ENCODE results near the gene KLF5. TPM values are rescaled to one million over a fixed set of nuclear protein-coding genes. Genes with fewer than 3 reads are reported as not detected.
A peak's percentile ranks its signal among the peaks of the same experiment; 100 is the strongest.

KLF5 gene
- 1 to 10 TPM; 1.6 to 2.3 TPM for total RNA-seq

GRCh38 chr13:73058736-73059459, at the start of gene KLF5:
TSS of gene KLF5 (plus strand) at chr13:73059005. CDS start at chr13:73059328, 323 bp downstream.
- peaks cover 44% of the 10 kb centered on the region for H3K27me3 Mint-ChIP-seq

GRCh38 chr13:73011751-73012150, 47.1 kb upstream of the KLF5 start:
- no peaks in the 10 kb centered on the region for H3K4me1 Mint-ChIP-seq
- H3K27ac Mint-ChIP-seq: no peak overlapping the region
- H3K9me3 Mint-ChIP-seq: peaks cover 3% of the 10 kb centered on the region
- ChIA-PET POLR2A (no interaction called here), CTCF (no interaction called here)
- no peaks in the 10 kb centered on the region for H3K27me3 Mint-ChIP-seq
- H3K36me3 Mint-ChIP-seq (ENCODE audit: low read depth): peaks cover 8% of the 10 kb centered on the region
- no peak overlapping the region for H3K4me3 Mint-ChIP-seq
- no peak for DNase-seq

More at GRCh38 chr13:73058736-73059459, at the start of gene KLF5:
- ChIA-PET CTCF (interaction anchor here (0.6 to 1.8 kb wide), 9 partner anchors 11 to 659 kb away, joined by 3 to 6 read pairs (median 3); no protein-coding TSS in a partner anchor), POLR2A (interaction anchor here (0.7 to 1.7 kb wide), 7 partner anchors 10 to 644 kb away, joined by 3 to 7 read pairs (median 3); no protein-coding TSS in a partner anchor)
- peak within 1 kb of the TSS; percentile 67 for H3K27ac Mint-ChIP-seq
- H3K9me3 Mint-ChIP-seq: no peaks in the 10 kb centered on the region
- DNase-seq: peak; percentile 97
- peaks cover 21% of the 10 kb centered on the region for H3K4me1 Mint-ChIP-seq
- H3K36me3 Mint-ChIP-seq (ENCODE audit: low read depth): peaks cover 2% of the 10 kb centered on the region
- peak within 1 kb of the TSS; percentile 79 for H3K4me3 Mint-ChIP-seq

GRCh38 chr13:73015805-73016204, 43.0 kb upstream of the KLF5 start:
- H3K27ac Mint-ChIP-seq: no peak overlapping the region
- no peak overlapping the region for H3K4me3 Mint-ChIP-seq
- no peak for DNase-seq
- H3K36me3 Mint-ChIP-seq (ENCODE audit: low read depth): peaks cover 6% of the 10 kb centered on the region
- no peaks in the 10 kb centered on the region for H3K4me1 Mint-ChIP-seq
- POLR2A ChIA-PET: no interaction called here
- CTCF ChIA-PET: no interaction called here
- H3K27me3 Mint-ChIP-seq: no peaks in the 10 kb centered on the region
- peaks cover 3% of the 10 kb centered on the region for H3K9me3 Mint-ChIP-seq

GRCh38 chr13:73018336-73018735, 40.5 kb upstream of the KLF5 start:
- H3K27ac Mint-ChIP-seq: no peak overlapping the region
- no peaks in the 10 kb centered on the region for H3K27me3 Mint-ChIP-seq
- CTCF ChIA-PET: no interaction called here
- peaks cover 6% of the 10 kb centered on the region for H3K36me3 Mint-ChIP-seq (ENCODE audit: low read depth)
- DNase-seq: no peak
- POLR2A ChIA-PET: no interaction called here
- no peak overlapping the region for H3K4me3 Mint-ChIP-seq
- H3K4me1 Mint-ChIP-seq: no peaks in the 10 kb centered on the region
- H3K9me3 Mint-ChIP-seq: no peaks in the 10 kb centered on the region

- POLR2A ChIA-PET: no interaction called here
- Mint-ChIP-seq H3K9me3 (no peaks in the 10 kb centered on the region), H3K4me3 (no peak overlapping the region), H3K36me3 (ENCODE audit: low read depth) (peaks cover 5% of the 10 kb centered on the region), H3K4me1 (peaks cover 5% of the 10 kb centered on the region), H3K27me3 (no peaks in the 10 kb centered on the region), H3K27ac (no peak overlapping the region)
- no peak for DNase-seq
- CTCF ChIA-PET: no interaction called here
Observed at GRCh38 chr13:73025217-73026012, 33.4 kb upstream of the KLF5 start.

GRCh38 chr13:73034901-73035300, 23.9 kb upstream of the KLF5 start:
- Mint-ChIP-seq H3K4me1 (no peaks in the 10 kb centered on the region), H3K9me3 (no peaks in the 10 kb centered on the region), H3K27ac (no peak overlapping the region), H3K27me3 (no peaks in the 10 kb centered on the region), H3K4me3 (no peak overlapping the region), H3K36me3 (ENCODE audit: low read depth) (no peaks in the 10 kb centered on the region)
- DNase-seq: no peak
- ChIA-PET POLR2A (interaction anchor here (0.6 kb wide), 1 partner anchor 27 kb away, joined by 3 read pairs; no protein-coding TSS in a partner anchor), CTCF (no interaction called here)

- POLR2A ChIA-PET: no interaction called here
- Mint-ChIP-seq H3K9me3 (no peaks in the 10 kb centered on the region), H3K36me3 (ENCODE audit: low read depth) (no peaks in the 10 kb centered on the region), H3K4me3 (no peak overlapping the region), H3K27ac (no peak overlapping the region), H3K27me3 (no peaks in the 10 kb centered on the region), H3K4me1 (no peaks in the 10 kb centered on the region)
- DNase-seq: no peak
- CTCF ChIA-PET: no interaction called here
Observed at GRCh38 chr13:73035660-73036059, 23.1 kb upstream of the KLF5 start.

GRCh38 chr13:73036566-73036965, 22.2 kb upstream of the KLF5 start:
- ChIA-PET CTCF (no interaction called here), POLR2A (no interaction called here)
- no peaks in the 10 kb centered on the region for H3K4me1 Mint-ChIP-seq

GRCh38 chr13:73038064-73038463, 20.7 kb upstream of the KLF5 start:
- Mint-ChIP-seq H3K9me3 (no peaks in the 10 kb centered on the region), H3K27me3 (no peaks in the 10 kb centered on the region), H3K4me3 (no peak overlapping the region), H3K4me1 (no peaks in the 10 kb centered on the region), H3K36me3 (ENCODE audit: low read depth) (no peaks in the 10 kb centered on the region), H3K27ac (no peak overlapping the region)
- POLR2A ChIA-PET: no interaction called here
- no peak for DNase-seq
- CTCF ChIA-PET: no interaction called here

More at GRCh38 chr13:73036566-73036965, 22.2 kb upstream of the KLF5 start:
- no peak overlapping the region for H3K4me3 Mint-ChIP-seq
- no peaks in the 10 kb centered on the region for H3K9me3 Mint-ChIP-seq
- H3K27ac Mint-ChIP-seq: no peak overlapping the region
- no peaks in the 10 kb centered on the region for H3K27me3 Mint-ChIP-seq
- DNase-seq: no peak
- no peaks in the 10 kb centered on the region for H3K36me3 Mint-ChIP-seq (ENCODE audit: low read depth)

GRCh38 chr13:73039201-73040108, 19.4 kb upstream of the KLF5 start:
- ChIA-PET CTCF (no interaction called here), POLR2A (no interaction called here)
- Mint-ChIP-seq H3K4me1 (no peaks in the 10 kb centered on the region), H3K4me3 (no peak overlapping the region), H3K36me3 (ENCODE audit: low read depth) (no peaks in the 10 kb centered on the region), H3K27me3 (no peaks in the 10 kb centered on the region), H3K27ac (no peak overlapping the region), H3K9me3 (no peaks in the 10 kb centered on the region)
- DNase-seq: no peak

GRCh38 chr13:73040484-73040883, 18.3 kb upstream of the KLF5 start:
- H3K36me3 Mint-ChIP-seq (ENCODE audit: low read depth): no peaks in the 10 kb centered on the region
- no peak for DNase-seq
- no peak overlapping the region for H3K27ac Mint-ChIP-seq
- ChIA-PET CTCF (no interaction called here), POLR2A (no interaction called here)
- H3K4me1 Mint-ChIP-seq: no peaks in the 10 kb centered on the region
- no peaks in the 10 kb centered on the region for H3K9me3 Mint-ChIP-seq
- no peak overlapping the region for H3K4me3 Mint-ChIP-seq
- no peaks in the 10 kb centered on the region for H3K27me3 Mint-ChIP-seq

- H3K27me3 Mint-ChIP-seq: no peaks in the 10 kb centered on the region
- H3K36me3 Mint-ChIP-seq (ENCODE audit: low read depth): no peaks in the 10 kb centered on the region
- DNase-seq: no peak
- ChIA-PET POLR2A (no interaction called here), CTCF (no interaction called here)
- H3K4me3 Mint-ChIP-seq: no peak overlapping the region
- no peaks in the 10 kb centered on the region for H3K4me1 Mint-ChIP-seq
- H3K9me3 Mint-ChIP-seq: no peaks in the 10 kb centered on the region
- H3K27ac Mint-ChIP-seq: no peak overlapping the region
Observed at GRCh38 chr13:73040968-73041596, 17.7 kb upstream of the KLF5 start.

GRCh38 chr13:73045031-73045430, 13.8 kb upstream of the KLF5 start:
- Mint-ChIP-seq H3K27me3 (no peaks in the 10 kb centered on the region), H3K4me3 (no peak overlapping the region), H3K4me1 (no peaks in the 10 kb centered on the region), H3K9me3 (no peaks in the 10 kb centered on the region), H3K36me3 (ENCODE audit: low read depth) (no peaks in the 10 kb centered on the region), H3K27ac (no peak overlapping the region)
- ChIA-PET CTCF (no interaction called here), POLR2A (no interaction called here)
- no peak for DNase-seq
